ENCODE results near the gene PDZD2.

DNA sequence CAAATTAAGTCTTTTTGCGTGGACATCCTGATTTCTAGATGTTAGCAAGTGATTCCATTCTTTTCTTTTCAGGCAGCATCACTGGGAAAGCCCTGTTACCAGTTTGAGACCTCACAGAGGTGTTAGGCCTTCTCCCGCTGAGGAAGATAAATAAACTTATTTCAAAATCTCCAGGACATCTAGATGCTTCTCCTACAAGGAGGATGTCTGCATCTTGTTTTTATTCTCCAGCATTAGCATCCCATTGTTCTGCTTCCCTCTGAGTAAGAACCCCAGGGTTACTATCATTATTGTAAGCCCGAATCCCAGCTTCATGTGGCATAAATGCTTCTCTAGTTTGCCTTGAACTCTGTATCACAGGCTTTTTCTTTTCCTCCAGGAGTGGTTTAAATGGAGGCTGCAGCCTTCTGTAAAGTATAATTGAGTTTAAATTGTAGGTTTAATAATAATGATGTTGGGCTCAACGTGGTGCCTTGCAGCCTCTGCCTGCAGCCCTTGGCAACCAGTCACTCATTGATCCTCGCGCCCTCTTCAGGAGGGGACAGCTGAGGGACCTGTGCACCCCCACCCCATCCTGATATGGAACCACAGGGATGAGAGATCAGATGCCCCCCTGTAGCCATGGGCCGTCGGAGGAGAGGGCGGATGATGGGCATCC, 114.9 kb downstream of the PDZD2 start:
- TF ChIP-seq SUZ12 (IDR thresholded peaks at IDR 0.05; ENCODE audit: extremely low read depth, insufficient read depth, insufficient read length), result no peak
- TF ChIP-seq YY1 (IDR thresholded peaks at IDR 0.05; ENCODE audit: insufficient read depth, insufficient read length), result no peak

All from NT2/D1 (cell line).